Adrenal gland (tissue), 12 donors: Measurements from ENCODE around the gene AUTS2. TPM values are rescaled to one million over a fixed set of nuclear protein-coding genes. Genes with fewer than 3 reads are reported as not detected.

Experiments used
- DNase-seq, 7 donors: peaks; one replicate each; pipeline ENCODE4 v3.0.0-alpha.2; 2019 to 2020
- H3K27ac ChIP-seq, 5 donors: fragments of 200-600 bp; sonication (generic) in 4 of 5; 1 replicate in 3 of 5; 2 replicates in 2 of 5; pipeline versions ENCODE4 v1.5.1 to v1.8.0; 2016 to 2020; ENCODE audit warnings: mild to moderate bottlenecking in 1 of 5
- H3K27me3 ChIP-seq: fragments of 200-600 bp; 2 replicates; pipeline ENCODE4 v1.8.0; 2021
- H3K36me3 ChIP-seq, 2 donors: fragments of 200-600 bp; replicated peaks in 1 of 2; 1 replicate in 1 of 2; 2 replicates in 1 of 2; pipeline versions ENCODE4 v1.5.1 to v1.8.0; 2018 to 2022
- H3K4me1 ChIP-seq, 2 donors: fragments of 200-600 bp; replicated peaks in 1 of 2; 1 replicate in 1 of 2; 2 replicates in 1 of 2; pipeline versions ENCODE4 v1.5.1 to v1.8.0; 2018 to 2021
- H3K4me3 ChIP-seq, 4 donors: fragments of 200-600 bp; sonication (generic) in 3 of 4; one replicate each; pipeline ENCODE4 v1.5.1; 2016 to 2018
- H3K9me3 ChIP-seq, 3 donors: fragments of 200-600 bp; sonication (generic) in 1 of 3; replicated peaks in 1 of 3; 1 replicate in 2 of 3; 2 replicates in 1 of 3; pipeline versions ENCODE4 v1.5.1 to v1.8.0; 2016 to 2021
- CTCF ChIP-seq, 6 experiments: fragments of 450-650 bp in 4 of 6; fragments of 200-600 bp in 2 of 6; sonication (generic) in 1 of 6; IDR thresholded peaks; 1 replicate in 5 of 6; 2 replicates in 1 of 6; pipeline versions ENCODE4 v1.5.1 to v1.8.0; 2016 to 2021; ENCODE audit warnings: antibody characterized with exemption in 6 of 6, mild to moderate bottlenecking in 2 of 6, moderate library complexity in 1 of 6
- POLR2A ChIP-seq, 2 donors: fragments of 450-650 bp; IDR thresholded peaks; one replicate each; pipeline ENCODE4 v1.6.1; 2017; ENCODE audit warnings: antibody characterized with exemption in 2 of 2, mild to moderate bottlenecking in 2 of 2, moderate library complexity in 1 of 2
- WGBS, 4 donors: extraction: QIAGEN DNeasy Blood & Tissue Kit in 2 of 4; methylation state at CpG; one replicate each; pipeline versions ENCODE4 v1.1.5 to v1.1.7; 2013 to 2017; 5-methylcytosine and 5-hydroxymethylcytosine counted together
- intact Hi-C, 2 donors: fragments of 100-400 bp; cut with DNase I; formaldehyde crosslinking; loops; one replicate each; pipeline versions ENCODE4 v1.14.1 to v1.15.0; 2022 to 2023
- polyA plus RNA-seq, 3 donors: library from polyadenylated mRNA; stranded (reverse); fragments of 200-250 nt in 2 of 3; fragments of 350-450 nt in 1 of 3; fragmentation: Illumina TruSeq in 1 of 3; extraction: RNeasy Lipid Tissue Mini Kit (QIAGEN cat#74804) in 1 of 3; gene quantifications; one replicate each; pipeline ENCODE4 v1.2.3, GENCODE V29; 2013 to 2014
- total RNA-seq, 9 donors: library from RNA; depleted of rRNA in 4 of 9; stranded (reverse); fragments of >200 nt in 4 of 9; fragments of 120-200 nt in 1 of 9; fragmentation: NEBNext Ultra II Directional in 1 of 9; extraction: Animal tissue kit (Norgen Biotek cat#: 25700) in 1 of 9; gene quantifications; one replicate each; pipeline versions ENCODE4 v1.1.0 to v1.2.4, GENCODE V29; 2013 to 2023
- donor health status: healthy with polysubstance abuse.
- donor health status: Bipolar disorder and iron deficiency.
- donor health status: DM: yes; HTN: yes; CAD: no.
- donor health status: DM: no; HTN: no; CAD: no.
- donor health status: DM: no; HTN: no; CAD: no.
- donor health status: DM: yes; HTN: yes; CAD: no.

The AUTS2 gene
- total and polyA plus RNA-seq, 12 donors, result 6.4 to 44.0 (median 15.2) TPM

- no peak overlapping the region for H3K4me3 ChIP-seq
- no peaks in the 10 kb centered on the region for H3K36me3 ChIP-seq
- peak overlapping the region in 1 of 5 donors; percentile 9 for H3K27ac ChIP-seq
- DNase-seq, result no peak
- intact Hi-C loops, result no loop called here
- no peaks in the 10 kb centered on the region for H3K9me3 ChIP-seq
- no peaks in the 10 kb centered on the region for H3K27me3 ChIP-seq
- WGBS, 4 donors, result 57 to 64% (median 59%) methylated on average over 4 of the region's 4 CpGs
- peaks cover 6 to 36% of the 10 kb centered on the region in 2 donors for H3K4me1 ChIP-seq
- no peak for TF ChIP-seq CTCF (IDR thresholded peaks at IDR 0.05)
- TF ChIP-seq POLR2A (IDR thresholded peaks at IDR 0.05), result no peak
Measured at GRCh38 chr7:69864822-69865221, 266.5 kb downstream of the AUTS2 start.

DNA sequence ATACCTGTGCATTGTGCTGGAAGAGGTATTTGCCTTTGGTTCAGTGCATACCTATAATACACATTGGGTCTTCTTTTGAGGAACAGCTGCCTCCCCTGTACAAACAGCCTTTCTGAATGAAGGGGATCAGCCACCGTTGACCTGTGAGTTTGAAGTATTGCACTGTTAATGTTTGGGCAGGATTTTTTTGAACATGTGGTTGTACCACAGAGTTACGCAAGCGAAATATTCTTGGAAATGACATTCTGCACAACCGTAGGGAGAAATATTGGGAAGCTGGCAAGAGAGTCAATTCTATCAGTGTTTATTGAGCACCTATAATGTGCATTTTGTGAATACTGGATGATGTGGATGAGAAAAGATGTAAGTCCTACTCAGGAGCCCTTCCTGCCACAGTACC is 270.6 kb downstream of the AUTS2 start:
- TF ChIP-seq CTCF (IDR thresholded peaks at IDR 0.05), result no peak
- TF ChIP-seq POLR2A (IDR thresholded peaks at IDR 0.05), result no peak
- intact Hi-C loops, result no loop called here
- no peaks in the 10 kb centered on the region for H3K9me3 ChIP-seq
- no peaks in the 10 kb centered on the region for H3K27me3 ChIP-seq
- H3K27ac ChIP-seq, result no peak overlapping the region
- H3K4me1 ChIP-seq, result peaks cover 6 to 42% of the 10 kb centered on the region in 2 donors
- H3K36me3 ChIP-seq, result no peaks in the 10 kb centered on the region
- no peak for DNase-seq
- no peak overlapping the region for H3K4me3 ChIP-seq
- 81 to 90% (median 82%) methylated on average over 4 of the region's 4 CpGs for WGBS, 4 donors

GRCh38 chr7:69871213-69871885 is 273.1 kb downstream of the AUTS2 start:
- peaks cover 0 to 29% of the 10 kb centered on the region in 2 donors for H3K4me1 ChIP-seq
- no peak overlapping the region for H3K4me3 ChIP-seq
- H3K27ac ChIP-seq, result peak overlapping the region in 3 of 5 donors; percentile 6 to 71 (median 62)
- TF ChIP-seq POLR2A (IDR thresholded peaks at IDR 0.05) (no peak), CTCF (IDR thresholded peaks at IDR 0.05) (no peak)
- 69 to 76% (median 73%) methylated on average over 7 of the region's 7 CpGs for WGBS, 4 donors
- no peaks in the 10 kb centered on the region for H3K9me3 ChIP-seq
- H3K27me3 ChIP-seq, result no peaks in the 10 kb centered on the region
- DNase-seq, result peak in 4 of 7 donors; percentile 26 to 47 (median 37)
- intact Hi-C loops, result no loop called here
- no peaks in the 10 kb centered on the region for H3K36me3 ChIP-seq

- intact Hi-C loops, result no loop called here
- Histone ChIP-seq H3K27me3 (no peaks in the 10 kb centered on the region), H3K9me3 (no peaks in the 10 kb centered on the region), H3K4me1 (peaks cover 0 to 29% of the 10 kb centered on the region in 2 donors), H3K4me3 (no peak overlapping the region), H3K36me3 (no peaks in the 10 kb centered on the region), H3K27ac (peak overlapping the region in 4 of 5 donors; percentile 6 to 71 (median 38))
- peak; percentile 31 to 86 (median 75) for DNase-seq
- TF ChIP-seq CTCF (IDR thresholded peaks at IDR 0.05) (no peak), POLR2A (IDR thresholded peaks at IDR 0.05) (no peak)
- WGBS, 4 donors, result 21 to 37% (median 23%) methylated on average over 9 of the region's 9 CpGs
Measured at GRCh38 chr7:69871886-69872569, 273.8 kb downstream of the AUTS2 start.
